Trophoblast cell (in vitro differentiated cells and primary cell): ENCODE data around the gene INHBB.
"Not testable (repeated sequence)": the region's sequence is repeated elsewhere in the genome, so short reads cannot be mapped to it uniquely, and the experiment has no call there.

Experiments used
- DNase-seq, 2 donors: peaks; one replicate each; pipeline ENCODE4 v3.0.0-alpha.2; 2016
- H2AFZ ChIP-seq: 2 replicates; pipeline ENCODE4 v1.6.1; 2013; ENCODE audit warnings: low read length, moderate library complexity, mild to moderate bottlenecking; ENCODE audit not compliant: insufficient read depth, poor library complexity
- H2AK5ac ChIP-seq: 2 replicates; pipeline ENCODE4 v1.6.1; 2013; ENCODE audit warnings: mild to moderate bottlenecking, low read length
- H2BK120ac ChIP-seq: 2 replicates; pipeline ENCODE4 v1.6.1; 2013; ENCODE audit warnings: low read length, mild to moderate bottlenecking, moderate library complexity; ENCODE audit not compliant: insufficient read depth, poor library complexity
- H2BK12ac ChIP-seq: 2 replicates; pipeline ENCODE4 v1.6.1; 2013; ENCODE audit warnings: mild to moderate bottlenecking, low read length, moderate library complexity
- H2BK5ac ChIP-seq: 2 replicates; pipeline ENCODE4 v1.6.1; 2013; ENCODE audit warnings: low read length, low read depth, moderate library complexity, mild to moderate bottlenecking; ENCODE audit not compliant: poor library complexity
- H3K14ac ChIP-seq: 2 replicates; pipeline ENCODE4 v1.6.1; 2013; ENCODE audit warnings: mild to moderate bottlenecking, low read length
- H3K18ac ChIP-seq: 2 replicates; pipeline ENCODE4 v1.6.1; 2013; ENCODE audit warnings: mild to moderate bottlenecking, low read length
- H3K23ac ChIP-seq: 2 replicates; pipeline ENCODE4 v1.6.1; 2013; ENCODE audit warnings: low read length
- H3K27ac ChIP-seq: 2 replicates; pipeline ENCODE4 v1.5.1; 2013; ENCODE audit warnings: low read depth, mild to moderate bottlenecking, inconsistent platforms, low read length, moderate library complexity
- H3K27me3 ChIP-seq: 2 replicates; pipeline ENCODE4 v1.6.1; 2013; ENCODE audit warnings: inconsistent platforms, mild to moderate bottlenecking, low read length, moderate library complexity; ENCODE audit not compliant: insufficient read depth
- H3K36me3 ChIP-seq, 2 experiments: 1 replicate in 1 of 2; 2 replicates in 1 of 2; pipeline ENCODE4 v1.6.1; 2013; ENCODE audit warnings: low read length in 2 of 2, mild to moderate bottlenecking in 2 of 2, moderate library complexity in 1 of 2; ENCODE audit not compliant: insufficient read depth in 2 of 2, control insufficient read depth in 1 of 2
- H3K4ac ChIP-seq: 2 replicates; pipeline ENCODE4 v1.6.1; 2013; ENCODE audit warnings: low read depth, mild to moderate bottlenecking, low read length, moderate library complexity
- H3K4me1 ChIP-seq, 2 experiments: 1 replicate in 1 of 2; 2 replicates in 1 of 2; pipeline ENCODE4 v1.6.1; 2013; ENCODE audit warnings: low read length in 2 of 2, mild to moderate bottlenecking in 2 of 2, moderate library complexity in 1 of 2; ENCODE audit not compliant: insufficient read depth in 2 of 2, control insufficient read depth in 1 of 2
- H3K4me2 ChIP-seq: 2 replicates; pipeline ENCODE4 v1.6.1; 2013; ENCODE audit warnings: inconsistent platforms, mild to moderate bottlenecking, low read length, moderate library complexity
- H3K4me3 ChIP-seq: 2 replicates; pipeline ENCODE4 v1.5.1; 2013; ENCODE audit warnings: mild to moderate bottlenecking, low read depth, low read length, inconsistent platforms
- H3K79me1 ChIP-seq: one replicate; pipeline ENCODE4 v1.6.1; 2013; ENCODE audit warnings: low read length
- H3K79me2 ChIP-seq: 2 replicates; pipeline ENCODE4 v1.6.1; 2013; ENCODE audit warnings: low read length, mild to moderate bottlenecking; ENCODE audit not compliant: control insufficient read depth, insufficient read depth, poor library complexity
- H3K9ac ChIP-seq: 2 replicates; pipeline ENCODE4 v1.6.1; 2013; ENCODE audit warnings: mild to moderate bottlenecking, low read length
- H3K9me3 ChIP-seq: 2 replicates; pipeline ENCODE4 v1.6.1; 2013; ENCODE audit warnings: low read depth, mild to moderate bottlenecking, control low read depth, inconsistent platforms, low read length; ENCODE audit not compliant: insufficient read depth
- H4K12ac ChIP-seq: 2 replicates; pipeline ENCODE4 v1.6.1; 2013; ENCODE audit warnings: low read depth, mild to moderate bottlenecking, low read length, moderate library complexity
- H4K8ac ChIP-seq: 2 replicates; pipeline ENCODE4 v1.6.1; 2013; ENCODE audit warnings: low read depth, mild to moderate bottlenecking, low read length, moderate library complexity
- H4K91ac ChIP-seq: one replicate; pipeline ENCODE4 v1.6.1; 2013; ENCODE audit warnings: low read depth, mild to moderate bottlenecking, low read length, moderate library complexity
- WGBS: extraction: QIAGEN DNeasy Blood & Tissue Kit; methylation state at CpG from one replicate; pipeline ENCODE4 v1.1.7; 2013; ENCODE audit warnings: missing lambda C conversion rate; ENCODE audit not compliant: insufficient read length, insufficient coverage; ENCODE audit errors: extremely low coverage; 5-methylcytosine and 5-hydroxymethylcytosine counted together

INHBB gene

DNA sequence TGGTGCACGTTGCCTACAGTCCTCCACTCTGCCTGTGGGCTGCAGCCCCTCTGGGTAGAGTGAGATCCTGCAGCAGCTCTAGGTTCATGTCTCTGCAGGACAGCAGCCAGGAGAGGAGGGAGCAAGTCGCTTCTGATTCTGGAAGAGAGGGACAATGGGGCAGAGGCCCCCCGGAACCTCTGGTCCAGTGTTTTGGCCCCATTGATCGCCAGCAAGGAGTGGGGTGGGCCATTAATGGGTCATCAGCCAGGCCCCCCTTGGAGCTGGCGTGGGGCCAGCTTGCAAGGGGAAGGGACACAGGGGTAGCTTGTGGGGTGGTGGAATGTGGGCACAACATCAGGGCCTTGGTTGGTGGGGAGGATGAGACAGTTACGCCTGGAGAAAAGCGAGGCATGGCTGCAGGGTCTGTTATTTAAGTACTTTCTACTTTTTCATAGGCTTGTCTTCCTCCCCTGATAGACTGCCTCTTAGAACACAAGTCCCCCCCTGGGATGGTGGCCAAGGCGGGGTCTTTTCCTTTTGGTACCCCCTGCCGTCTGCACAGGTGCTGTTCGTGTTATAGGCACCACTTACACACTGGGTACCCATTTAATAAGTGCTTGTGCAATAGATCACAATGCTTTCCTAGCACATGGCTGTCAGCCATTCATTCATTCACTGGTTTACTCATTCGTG, 44.6 kb downstream of the INHBB start:
- no peaks in the 10 kb centered on the region for H3K79me2 ChIP-seq
- H3K4me2 ChIP-seq, result no peak overlapping the region
- H3K14ac ChIP-seq, result no peak overlapping the region
- H3K9me3 ChIP-seq, result peaks cover 3% of the 10 kb centered on the region
- H2BK12ac ChIP-seq, result no peak overlapping the region
- H3K23ac ChIP-seq, result no peak overlapping the region
- H3K36me3 ChIP-seq, result no peaks in the 10 kb centered on the region
- no peak overlapping the region for H3K18ac ChIP-seq
- H3K9ac ChIP-seq, result no peak overlapping the region
- H3K79me1 ChIP-seq, result no peaks in the 10 kb centered on the region
- no peak overlapping the region for H2BK120ac ChIP-seq
- no peak overlapping the region for H2AK5ac ChIP-seq
- no peak for DNase-seq
- no peak overlapping the region for H3K4me3 ChIP-seq
- H4K8ac ChIP-seq, result no peak overlapping the region
- H3K27ac ChIP-seq, result no peak overlapping the region
- H2BK5ac ChIP-seq, result no peak overlapping the region
- H3K27me3 ChIP-seq, result no peaks in the 10 kb centered on the region
- no peaks in the 10 kb centered on the region for H3K4me1 ChIP-seq
- WGBS, result no CpG with 5 or more reads among the region's 11 CpGs
- H4K12ac ChIP-seq, result no peak overlapping the region
- no peak overlapping the region for H4K91ac ChIP-seq
- H3K4ac ChIP-seq, result no peak overlapping the region
- H2AFZ ChIP-seq, result no peak overlapping the region

DNA sequence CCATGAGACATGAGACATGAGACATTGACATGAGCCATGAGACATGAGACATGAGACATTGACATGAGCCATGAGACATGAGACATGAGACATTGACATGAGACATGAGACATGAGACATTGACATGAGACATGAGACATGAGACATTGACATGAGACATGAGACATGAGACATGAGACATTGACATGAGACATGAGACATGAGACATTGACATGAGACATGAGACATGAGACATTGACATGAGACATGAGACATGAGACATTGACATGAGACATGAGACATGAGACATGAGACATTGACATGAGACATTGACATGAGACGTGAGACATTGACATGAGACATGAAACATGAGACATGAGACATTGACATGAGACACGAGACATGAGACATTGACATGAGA, 45.4 kb downstream of the INHBB start:
- H3K9me3 ChIP-seq, H3K14ac ChIP-seq, H2AFZ ChIP-seq, H2BK120ac ChIP-seq, H3K4me2 ChIP-seq, H3K9ac ChIP-seq, H4K12ac ChIP-seq, H4K8ac ChIP-seq, H3K23ac ChIP-seq, H2AK5ac ChIP-seq, H3K79me1 ChIP-seq, H3K27ac ChIP-seq, H3K4me1 ChIP-seq, H2BK12ac ChIP-seq, H3K18ac ChIP-seq, DNase-seq, H4K91ac ChIP-seq, H3K4me3 ChIP-seq, H3K4ac ChIP-seq, H2BK5ac ChIP-seq, H3K27me3 ChIP-seq, H3K79me2 ChIP-seq, H3K36me3 ChIP-seq: not testable (repeated sequence)
- WGBS, result no CpG with 5 or more reads among the region's 2 CpGs

DNA sequence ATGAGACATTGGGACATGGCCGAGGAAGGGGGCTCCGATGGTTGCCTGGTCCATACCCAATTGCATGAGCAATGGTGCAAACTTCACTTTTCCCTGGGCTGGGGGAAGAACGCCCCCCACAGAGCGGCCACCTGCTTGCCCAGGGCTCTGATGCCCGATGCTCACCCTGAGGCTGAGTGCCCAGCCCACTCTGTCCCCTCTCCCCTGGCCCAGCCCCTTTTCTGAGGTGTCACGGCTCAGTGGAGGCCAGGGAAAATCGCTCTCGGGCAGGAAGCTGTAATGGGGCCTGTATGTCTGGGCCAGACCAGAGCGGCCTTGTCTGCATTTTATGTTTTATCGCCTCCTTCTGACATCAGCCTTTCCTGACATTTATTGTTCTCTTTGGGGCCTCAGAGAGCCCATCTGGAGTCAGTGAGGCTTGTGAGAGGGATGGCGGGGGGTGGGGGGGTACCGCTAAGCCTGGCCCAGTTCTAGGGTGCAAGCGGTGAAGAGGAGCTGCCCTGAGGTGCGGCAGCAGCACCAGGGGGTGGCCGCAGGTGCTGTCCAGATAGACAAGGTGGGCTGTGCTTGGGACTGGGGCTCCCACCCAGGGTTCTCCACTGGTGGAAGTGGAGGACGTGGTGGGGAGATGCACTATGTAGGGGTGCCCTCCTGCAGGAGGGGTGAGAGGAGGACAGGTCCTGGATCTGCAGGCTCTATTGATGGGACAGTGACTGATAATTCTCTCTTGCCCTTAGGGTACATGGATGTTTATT, 46.2 kb downstream of the INHBB start:
- Histone ChIP-seq H3K14ac (no peak overlapping the region), H2BK12ac (no peak overlapping the region), H3K9me3 (peaks cover 3% of the 10 kb centered on the region), H3K23ac (no peak overlapping the region), H3K4me2 (no peak overlapping the region), H3K79me1 (no peaks in the 10 kb centered on the region), H3K4ac (no peak overlapping the region), H4K91ac (no peak overlapping the region), H2BK5ac (no peak overlapping the region), H3K27me3 (no peaks in the 10 kb centered on the region), H2AFZ (no peak overlapping the region), H3K9ac (no peak overlapping the region), H3K79me2 (no peaks in the 10 kb centered on the region), H2BK120ac (no peak overlapping the region), H3K27ac (no peak overlapping the region), H4K12ac (no peak overlapping the region), H3K4me3 (no peak overlapping the region), H4K8ac (no peak overlapping the region), H3K18ac (no peak overlapping the region), H2AK5ac (no peak overlapping the region), H3K36me3 (no peaks in the 10 kb centered on the region), H3K4me1 (no peaks in the 10 kb centered on the region)
- no CpG with 5 or more reads among the region's 16 CpGs for WGBS
- no peak for DNase-seq

DNA sequence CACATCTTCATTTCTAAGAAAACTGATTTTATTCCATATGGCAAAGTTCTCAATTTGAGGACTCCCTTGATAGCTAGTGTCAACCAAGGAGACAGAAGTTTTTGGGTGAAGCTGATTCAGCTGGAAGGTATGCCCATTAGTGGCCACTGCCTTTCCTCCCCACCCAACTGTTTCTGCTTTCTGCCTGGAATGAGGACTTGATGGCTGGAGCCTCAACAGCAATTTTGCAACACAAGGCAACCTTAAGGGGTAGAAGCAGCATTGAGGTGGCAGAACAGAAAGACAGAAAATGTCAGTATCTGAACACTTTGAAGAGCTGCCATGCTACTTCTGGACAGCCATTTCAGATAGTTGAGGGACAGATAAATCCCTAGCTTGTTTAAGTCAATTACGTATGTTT, 47.0 kb downstream of the INHBB start:
- H3K9ac ChIP-seq, result no peak overlapping the region
- no peak overlapping the region for H2AK5ac ChIP-seq
- no peak overlapping the region for H3K27ac ChIP-seq
- H3K23ac ChIP-seq, result no peak overlapping the region
- no peak overlapping the region for H3K18ac ChIP-seq
- H2AFZ ChIP-seq, result no peak overlapping the region
- H3K27me3 ChIP-seq, result no peaks in the 10 kb centered on the region
- no peak overlapping the region for H4K8ac ChIP-seq
- no peak overlapping the region for H4K12ac ChIP-seq
- H3K4me1 ChIP-seq, result no peaks in the 10 kb centered on the region
- no peaks in the 10 kb centered on the region for H3K36me3 ChIP-seq
- no CpG with 5 or more reads among the region's 1 CpG for WGBS
- no peak overlapping the region for H3K14ac ChIP-seq
- H3K4me2 ChIP-seq, result no peak overlapping the region
- DNase-seq, result no peak
- H4K91ac ChIP-seq, result no peak overlapping the region
- no peak overlapping the region for H2BK120ac ChIP-seq
- H3K79me2 ChIP-seq, result no peaks in the 10 kb centered on the region
- no peak overlapping the region for H3K4me3 ChIP-seq
- H2BK5ac ChIP-seq, result no peak overlapping the region
- no peak overlapping the region for H2BK12ac ChIP-seq
- no peak overlapping the region for H3K4ac ChIP-seq
- no peaks in the 10 kb centered on the region for H3K79me1 ChIP-seq
- peaks cover 3% of the 10 kb centered on the region for H3K9me3 ChIP-seq
